K562 (cell line): ENCODE measurements around the gene ARAP1. TPM values are rescaled to one million over a fixed set of nuclear protein-coding genes. Genes with fewer than 3 reads are reported as not detected.
A peak's percentile ranks its signal among the peaks of the same experiment; 100 is the strongest.

Source experiments
- ATAC-seq: fragments of 200-7000 bp; cut with Tn5 transposase; 3 replicates; pipeline ENCODE4 v1.9.1; 2020; ENCODE audit warnings: moderate library complexity
- BruUV-seq: library from RNA; stranded (reverse); fragments of 400-500 nt; replicated peaks from 2 replicates; lab custom pipeline; 2021; lab: Mats Ljungman, UMichigan
- CTCF ChIA-PET: fragments of 300-600 bp; formaldehyde crosslinking; extraction: SDS; loops from one replicate; lab custom pipeline; 2021; ENCODE audit warnings: low intra/inter-chr PET ratio; lab: Yijun Ruan, JAX
- POLR2A ChIA-PET: fragments of 300-600, 350-650 bp; sonication (Branson Sonifier 250); formaldehyde crosslinking; extraction: SDS; loops from one replicate; lab custom pipeline; 2021; ENCODE audit warnings: antibody characterized with exemption, inconsistent platforms; lab: Yijun Ruan, JAX
- DNase-seq, 4 experiments: peaks; one replicate each; pipeline versions ENCODE4 v3.0.0 to v3.0.0-alpha.2; 2011 to 2018; ENCODE audit warnings: low spot score in 3 of 4, mixed read lengths in 3 of 4; ENCODE audit errors: extremely low read depth in 1 of 4
- FAIRE-seq: peaks from 2 replicates; lab custom pipeline; 2011; peaks lifted over from hg19 to GRCh38; lab: Jason Lieb, UNC
- H2AFZ ChIP-seq: 2 replicates; pipeline ENCODE4 v1.6.0; 2011; ENCODE audit warnings: low read depth, low read length, control low read depth, inconsistent platforms
- H3K27ac ChIP-seq: fragments of 200-600 bp; 3 replicates; pipeline ENCODE4 v1.8.0; 2011; ENCODE audit warnings: low read depth, mild to moderate bottlenecking, control low read depth, inconsistent platforms, low read length, moderate library complexity, mixed read lengths; ENCODE audit errors: extremely low read depth
- H3K27me3 ChIP-seq, 2 experiments: fragments of 300-600 bp in 1 of 2; 2 replicates in 1 of 2; 3 replicates in 1 of 2; pipeline versions ENCODE4 v1.6.0 to v1.8.0; 2011; ENCODE audit warnings: inconsistent platforms in 2 of 2, low read length in 2 of 2, mild to moderate bottlenecking in 1 of 2, mixed read lengths in 1 of 2, moderate library complexity in 1 of 2; ENCODE audit not compliant: control insufficient read depth in 2 of 2, insufficient read depth in 2 of 2
- H3K36me3 ChIP-seq: fragments of 300-600 bp; 3 replicates; pipeline ENCODE4 v1.8.0; 2011; ENCODE audit warnings: mild to moderate bottlenecking, low read length, inconsistent platforms; ENCODE audit not compliant: control insufficient read depth, insufficient read depth
- H3K4me1 ChIP-seq, 2 experiments: fragments of 200-600 bp in 1 of 2; replicated peaks in 1 of 2; 2 replicates in 1 of 2; 3 replicates in 1 of 2; pipeline versions ENCODE4 v1.5.1 to v1.8.0; 2011; ENCODE audit warnings: inconsistent platforms in 2 of 2, low read length in 2 of 2, mild to moderate bottlenecking in 1 of 2, mixed read lengths in 1 of 2, moderate library complexity in 1 of 2; ENCODE audit not compliant: control insufficient read depth in 2 of 2, insufficient read depth in 2 of 2
- H3K4me2 ChIP-seq: 2 replicates; pipeline ENCODE4 v1.6.1; 2011; ENCODE audit warnings: low read length, control low read depth, inconsistent platforms, mixed read lengths; ENCODE audit not compliant: insufficient read depth
- H3K4me3 ChIP-seq: fragments of 200-600 bp; sonication (generic), shearing (Covaris generic); 2 replicates; pipeline ENCODE4 v1.5.1; 2016; ENCODE audit warnings: control low read depth, inconsistent platforms
- H3K79me2 ChIP-seq: fragments of 200-600 bp; 3 replicates; pipeline ENCODE4 v1.8.0; 2011; ENCODE audit warnings: low read length, inconsistent platforms; ENCODE audit not compliant: control insufficient read depth, insufficient read depth
- H3K9ac ChIP-seq, 2 experiments: 2 replicates each; pipeline versions ENCODE4 v1.6.0 to v1.6.1; 2011; ENCODE audit warnings: low read depth in 2 of 2, low read length in 2 of 2, control low read depth in 1 of 2, inconsistent platforms in 1 of 2, mild to moderate bottlenecking in 1 of 2, mixed read lengths in 1 of 2; ENCODE audit not compliant: insufficient read depth in 1 of 2
- H3K9me1 ChIP-seq: one replicate; pipeline ENCODE4 v1.6.0; 2011; ENCODE audit warnings: inconsistent platforms, mild to moderate bottlenecking, low read length, moderate library complexity; ENCODE audit not compliant: control insufficient read depth, insufficient read depth
- H3K9me3 ChIP-seq: replicated peaks from 2 replicates; pipeline ENCODE4 v1.5.1; 2011; ENCODE audit warnings: low read depth, low read length, inconsistent platforms; ENCODE audit not compliant: control insufficient read depth, insufficient read depth
- H4K20me1 ChIP-seq: replicated peaks from 2 replicates; pipeline ENCODE4 v1.6.1; 2011; ENCODE audit warnings: low read length, inconsistent platforms, mixed read lengths; ENCODE audit not compliant: control insufficient read depth, insufficient read depth
- CC2D1A ChIP-seq: fragments of 450-650 bp; IDR thresholded peaks from 2 replicates; pipeline ENCODE4 v1.6.1; 2017; ENCODE audit warnings: mild to moderate bottlenecking
- DIDO1 ChIP-seq: fragments of 450-650 bp; IDR thresholded peaks from 2 replicates; pipeline ENCODE4 v1.6.1; 2016; ENCODE audit warnings: low read depth, missing biosample characterization, missing genetic modification characterization
- ETV5 ChIP-seq: sonication (generic); formaldehyde crosslinking; IDR thresholded peaks from 2 replicates; pipeline ENCODE4 v1.4.0; 2020; ENCODE audit warnings: low read depth, mild to moderate bottlenecking, missing genetic modification reagents
- HDAC1 ChIP-seq, 2 experiments: fragments of 450-650 bp; IDR thresholded peaks; 2 replicates each; pipeline ENCODE4 v1.6.1; 2016 to 2017; ENCODE audit warnings: inconsistent platforms in 1 of 2, mild to moderate bottlenecking in 1 of 2, moderate library complexity in 1 of 2
- KLF6 ChIP-seq: fragments of 250-450 bp; sonication (Bioruptor Pico); IDR thresholded peaks from 2 replicates; pipeline ENCODE4 v1.4.0; 2020; ENCODE audit warnings: mild to moderate bottlenecking, moderate library complexity, borderline replicate concordance
- L3MBTL2 ChIP-seq: fragments of 450-650 bp; IDR thresholded peaks from 2 replicates; pipeline ENCODE4 v1.6.1; 2016; ENCODE audit warnings: mild to moderate bottlenecking, moderate library complexity
- NEUROD1 ChIP-seq: fragments of 150-350 bp; IDR thresholded peaks from 2 replicates; pipeline ENCODE4 v1.6.1; 2014; ENCODE audit warnings: borderline replicate concordance, low read length, low read depth; ENCODE audit not compliant: partially characterized antibody
- NFE2 ChIP-seq: IDR thresholded peaks from 2 replicates; pipeline ENCODE4 v1.6.1; 2014; ENCODE audit warnings: antibody characterized with exemption, low read depth
- NR2C1 ChIP-seq, 2 experiments: fragments of 450-650 bp; IDR thresholded peaks; 2 replicates each; pipeline ENCODE4 v1.6.1; 2017; ENCODE audit warnings: mild to moderate bottlenecking in 2 of 2, antibody characterized with exemption in 1 of 2, inconsistent platforms in 1 of 2, missing compliant biosample characterization in 1 of 2, missing genetic modification characterization in 1 of 2
- TFAP4 ChIP-seq: sonication (generic); formaldehyde crosslinking; IDR thresholded peaks from 2 replicates; pipeline ENCODE4 v1.8.0; 2022; ENCODE audit warnings: missing genetic modification reagents, mild to moderate bottlenecking, moderate library complexity, borderline replicate concordance
- ZBED1 ChIP-seq: IDR thresholded peaks from 2 replicates; pipeline ENCODE4 v1.6.1; 2014
- ZBTB7A ChIP-seq: IDR thresholded peaks from 2 replicates; pipeline ENCODE4 v1.6.1; 2011; ENCODE audit warnings: low read depth, mild to moderate bottlenecking, low read length, moderate library complexity, borderline replicate concordance; ENCODE audit not compliant: control insufficient read depth
- ZNF511 ChIP-seq: sonication (generic); formaldehyde crosslinking; IDR thresholded peaks from 2 replicates; pipeline ENCODE4 v1.8.0; 2022; ENCODE audit warnings: mild to moderate bottlenecking, missing genetic modification reagents
- ZNF551 ChIP-seq: fragments of 250-450 bp; sonication (Bioruptor Pico); IDR thresholded peaks from 2 replicates; pipeline ENCODE4 v1.5.0; 2021; ENCODE audit warnings: mild to moderate bottlenecking, moderate library complexity
- ZNF589 ChIP-seq: fragments of 200-800 bp; sonication (Bioruptor generic); IDR thresholded peaks from 2 replicates; pipeline ENCODE4 v1.6.1; 2016; ENCODE audit warnings: low read depth, missing genetic modification characterization, missing compliant biosample characterization
- WGBS: fragments of 100-300 bp; shearing (Covaris generic); methylation state at CpG from one replicate; pipeline ENCODE4 v1.1.6; 2016; ENCODE audit warnings: low coverage, mixed read lengths; ENCODE audit not compliant: insufficient coverage; ENCODE audit errors: missing lambda C conversion rate; 5-methylcytosine and 5-hydroxymethylcytosine counted together
- in situ Hi-C: fragments of 300-500 bp; cut with MboI; formaldehyde crosslinking; loops from 4 replicates; pipeline ENCODE4 v1.15.0; 2018; ENCODE audit warnings: inconsistent platforms, mixed read lengths
- intact Hi-C: fragments of 100-400 bp; cut with micrococcal nuclease; formaldehyde crosslinking; loops from 2 replicates; pipeline ENCODE4 v1.14.2; 2022
- polyA plus RNA-seq, 8 experiments: library from polyadenylated mRNA; depleted of rRNA in 4 of 8; stranded (reverse) in 5 of 8; unstranded in 3 of 8; fragments of >200 nt; fragmentation: Nextera tagmentation in 2 of 8; fragmentation: Illumina TruSeq in 1 of 8; extraction: Ambion mirVana in 2 of 8; extraction: Trizol in 1 of 8; gene quantifications; 2 replicates each; pipeline versions ENCODE4 v1.2.1 to v1.2.3, GENCODE V29; 2011 to 2014; ENCODE audit warnings: inconsistent platforms in 1 of 8, missing spikeins in 1 of 8
- total RNA-seq, 7 experiments: library from RNA; depleted of rRNA in 6 of 7; stranded (reverse); fragments of >200 nt in 6 of 7; fragmentation: Illumina TruSeq in 2 of 7; extraction: Trizol in 2 of 7; gene quantifications; 2 replicates each; pipeline versions ENCODE4 v1.2.1 to v1.2.3, GENCODE V29; 2011 to 2021; ENCODE audit warnings: low replicate concordance in 1 of 7
- TF ChIP-seq, protein P1 (sequence below): fragments of 200-800 bp; sonication (Bioruptor generic); IDR thresholded peaks from 2 replicates; pipeline ENCODE4 v1.6.1; 2017; ENCODE audit warnings: missing genetic modification characterization, missing compliant biosample characterization

The ARAP1 gene
- total and polyA plus RNA-seq, 9 of the 15 experiments (the other 6 are each of a cell fraction or from before 2014, with no cell fraction given): 0.23 to 67.0 (median 24.6) TPM

DNA sequence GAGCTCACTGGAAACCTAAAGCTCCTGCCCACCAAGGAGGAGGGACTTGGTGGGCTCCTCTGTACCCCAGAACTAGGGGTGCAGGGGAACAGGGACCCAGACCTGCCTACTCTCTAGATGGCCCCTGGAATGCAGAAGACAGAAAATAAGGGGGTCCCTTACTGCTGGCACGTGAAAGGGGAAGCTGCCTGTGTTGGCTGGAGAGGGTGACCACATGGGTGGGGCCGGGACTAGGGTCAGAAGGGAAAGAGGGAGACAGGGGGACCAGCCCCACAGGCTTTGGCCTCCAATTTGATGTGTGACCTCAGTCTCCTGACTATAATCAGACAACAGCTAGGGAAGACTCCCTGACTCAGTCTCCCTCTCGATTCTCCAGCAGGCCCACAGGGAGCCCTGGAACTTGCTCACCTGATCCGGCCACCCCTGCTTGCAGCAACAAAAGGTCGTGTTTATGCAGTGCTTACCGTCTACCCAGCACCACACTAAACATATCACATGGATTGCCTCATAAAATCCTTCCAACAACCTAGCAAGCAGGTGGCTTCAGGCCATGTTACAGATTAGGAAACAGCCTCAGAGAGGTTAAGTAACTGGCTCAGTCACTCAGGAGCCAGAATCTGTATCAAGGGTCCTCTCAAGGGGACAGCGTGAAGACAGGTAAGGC lies 10.2 kb downstream of the ARAP1 start (continued):
- TF ChIP-seq L3MBTL2 (peak; percentile 9; the same call in 1 of the 2 replicates), ZNF589 (CRISPR knock-in tag) (peak; percentile 54; the same call in 1 of the 2 replicates), ZNF511 (CRISPR knock-in tag) (0 out of 2 replicates have a peak, but pooled peaks have one; percentile 13)

GRCh38 chr11:72741429-72741833 lies 10.8 kb downstream of the ARAP1 start:
- H3K4me1 ChIP-seq: peaks cover 87 to 95% of the 10 kb centered on the region in 2 experiments
- H3K9me3 ChIP-seq: no peaks in the 10 kb centered on the region
- intact Hi-C loops (loop anchor here (5.0 kb wide), 1 partner anchor 36 kb away; no protein-coding TSS in a partner anchor), in situ Hi-C loops (no loop called here)
- DNase-seq (peak; percentile 63 to 78 (median 72)), FAIRE-seq (peak; percentile 73), ATAC-seq (peak; percentile 70)
- ChIA-PET CTCF (interaction anchor here (0.7 kb wide), 1 partner anchor 52 kb away, joined by 3 read pairs; no protein-coding TSS in a partner anchor), POLR2A (interaction anchor here (1.1 kb wide), 1 partner anchor 12 kb away, joined by 4 read pairs; no protein-coding TSS in a partner anchor)
- no peaks in the 10 kb centered on the region for H3K27me3 ChIP-seq
- no peak overlapping the region for H3K4me3 ChIP-seq
- peaks cover 17% of the 10 kb centered on the region for H3K9me1 ChIP-seq
- peak overlapping the region; percentile 28 to 83; a peak in 3 of 4 replicates for H3K9ac ChIP-seq
- H4K20me1 ChIP-seq: peaks cover 6% of the 10 kb centered on the region; the same call in 1 of the 2 replicates
- peak overlapping the region; percentile 65 for H3K27ac ChIP-seq
- H3K79me2 ChIP-seq: peaks cover 95% of the 10 kb centered on the region
- no peak overlapping the region for H2AFZ ChIP-seq
- peaks cover 32% of the 10 kb centered on the region; the same call in 2 of the 3 replicates for H3K36me3 ChIP-seq
- H3K4me2 ChIP-seq: peak overlapping the region; percentile 27; the same call in 1 of the 2 replicates
- no TSS peak for BruUV-seq
- WGBS: 23% methylated on average over 7 of the region's 8 CpGs
- TF ChIP-seq, protein P1, sequence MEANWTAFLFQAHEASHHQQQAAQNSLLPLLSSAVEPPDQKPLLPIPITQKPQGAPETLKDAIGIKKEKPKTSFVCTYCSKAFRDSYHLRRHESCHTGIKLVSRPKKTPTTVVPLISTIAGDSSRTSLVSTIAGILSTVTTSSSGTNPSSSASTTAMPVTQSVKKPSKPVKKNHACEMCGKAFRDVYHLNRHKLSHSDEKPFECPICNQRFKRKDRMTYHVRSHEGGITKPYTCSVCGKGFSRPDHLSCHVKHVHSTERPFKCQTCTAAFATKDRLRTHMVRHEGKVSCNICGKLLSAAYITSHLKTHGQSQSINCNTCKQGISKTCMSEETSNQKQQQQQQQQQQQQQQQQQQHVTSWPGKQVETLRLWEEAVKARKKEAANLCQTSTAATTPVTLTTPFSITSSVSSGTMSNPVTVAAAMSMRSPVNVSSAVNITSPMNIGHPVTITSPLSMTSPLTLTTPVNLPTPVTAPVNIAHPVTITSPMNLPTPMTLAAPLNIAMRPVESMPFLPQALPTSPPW: peak; percentile 86
- peak; percentile 83 for TF ChIP-seq ETV5
- peak; percentile 8; the same call in 1 of the 2 replicates for TF ChIP-seq KLF6 (CRISPR knock-in tag)
- peak; percentile 80; the same call in 1 of the 2 replicates for TF ChIP-seq ZBED1
- TF ChIP-seq TFAP4 (CRISPR knock-in tag): peak; percentile 64; the same call in 1 of the 2 replicates
- peak in 1 of 2 experiments; percentile 62; a peak in 1 of 4 replicates for TF ChIP-seq HDAC1 (IDR thresholded peaks at IDR 0.05)
- TF ChIP-seq NEUROD1: peak; percentile 52
- TF ChIP-seq NR2C1 (IDR thresholded peaks at IDR 0.05): peak; percentile 73
- peak; percentile 73 for TF ChIP-seq NR2C1 (tag; IDR thresholded peaks at IDR 0.05)
- TF ChIP-seq ZNF551 (CRISPR knock-in tag): no peak
- TF ChIP-seq CC2D1A: no peak
- peak; percentile 40; the same call in 1 of the 2 replicates for TF ChIP-seq NFE2
- TF ChIP-seq DIDO1 (tag): no peak
- TF ChIP-seq ZBTB7A: peak; percentile 87
